Measurements from ENCODE around the gene CRKL. TPM values are rescaled to one million over a fixed set of nuclear protein-coding genes. Genes with fewer than 3 reads are reported as not detected.

Gene CRKL
- total RNA-seq, 1 donor from 2014 or later: 59.6 TPM

GRCh38 chr22:20965104-20965887 is 48.1 kb downstream of the CRKL start:
- peaks cover 8% of the 10 kb centered on the region for H3K4me1 Mint-ChIP-seq (ENCODE audit: low read depth, unreplicated experiment)
- H3K27me3 Mint-ChIP-seq (ENCODE audit: unreplicated experiment): peaks cover 16% of the 10 kb centered on the region
- H3K4me3 Mint-ChIP-seq (ENCODE audit: unreplicated experiment): no peak overlapping the region
- H3K27ac Mint-ChIP-seq (ENCODE audit: unreplicated experiment): no peak overlapping the region
- H3K9me3 Mint-ChIP-seq (ENCODE audit: unreplicated experiment): peaks cover 3% of the 10 kb centered on the region
- H3K36me3 Mint-ChIP-seq (ENCODE audit: unreplicated experiment): no peaks in the 10 kb centered on the region
- TF ChIP-seq, protein P1, sequence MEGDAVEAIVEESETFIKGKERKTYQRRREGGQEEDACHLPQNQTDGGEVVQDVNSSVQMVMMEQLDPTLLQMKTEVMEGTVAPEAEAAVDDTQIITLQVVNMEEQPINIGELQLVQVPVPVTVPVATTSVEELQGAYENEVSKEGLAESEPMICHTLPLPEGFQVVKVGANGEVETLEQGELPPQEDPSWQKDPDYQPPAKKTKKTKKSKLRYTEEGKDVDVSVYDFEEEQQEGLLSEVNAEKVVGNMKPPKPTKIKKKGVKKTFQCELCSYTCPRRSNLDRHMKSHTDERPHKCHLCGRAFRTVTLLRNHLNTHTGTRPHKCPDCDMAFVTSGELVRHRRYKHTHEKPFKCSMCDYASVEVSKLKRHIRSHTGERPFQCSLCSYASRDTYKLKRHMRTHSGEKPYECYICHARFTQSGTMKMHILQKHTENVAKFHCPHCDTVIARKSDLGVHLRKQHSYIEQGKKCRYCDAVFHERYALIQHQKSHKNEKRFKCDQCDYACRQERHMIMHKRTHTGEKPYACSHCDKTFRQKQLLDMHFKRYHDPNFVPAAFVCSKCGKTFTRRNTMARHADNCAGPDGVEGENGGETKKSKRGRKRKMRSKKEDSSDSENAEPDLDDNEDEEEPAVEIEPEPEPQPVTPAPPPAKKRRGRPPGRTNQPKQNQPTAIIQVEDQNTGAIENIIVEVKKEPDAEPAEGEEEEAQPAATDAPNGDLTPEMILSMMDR (IDR thresholded peaks at IDR 0.05; ENCODE audit: partially characterized antibody, unreplicated experiment): no peak
- peak; percentile 14 for DNase-seq

GRCh38 chr22:20965888-20966855 is 49.0 kb downstream of the CRKL start:
- Mint-ChIP-seq H3K27me3 (ENCODE audit: unreplicated experiment) (peaks cover 16% of the 10 kb centered on the region), H3K9me3 (ENCODE audit: unreplicated experiment) (no peaks in the 10 kb centered on the region), H3K4me3 (ENCODE audit: unreplicated experiment) (no peak overlapping the region), H3K4me1 (ENCODE audit: low read depth, unreplicated experiment) (peaks cover 8% of the 10 kb centered on the region), H3K27ac (ENCODE audit: unreplicated experiment) (no peak overlapping the region), H3K36me3 (ENCODE audit: unreplicated experiment) (no peaks in the 10 kb centered on the region)
- no peak for DNase-seq
- TF ChIP-seq, protein P1 (IDR thresholded peaks at IDR 0.05; ENCODE audit: partially characterized antibody, unreplicated experiment): no peak

DNA sequence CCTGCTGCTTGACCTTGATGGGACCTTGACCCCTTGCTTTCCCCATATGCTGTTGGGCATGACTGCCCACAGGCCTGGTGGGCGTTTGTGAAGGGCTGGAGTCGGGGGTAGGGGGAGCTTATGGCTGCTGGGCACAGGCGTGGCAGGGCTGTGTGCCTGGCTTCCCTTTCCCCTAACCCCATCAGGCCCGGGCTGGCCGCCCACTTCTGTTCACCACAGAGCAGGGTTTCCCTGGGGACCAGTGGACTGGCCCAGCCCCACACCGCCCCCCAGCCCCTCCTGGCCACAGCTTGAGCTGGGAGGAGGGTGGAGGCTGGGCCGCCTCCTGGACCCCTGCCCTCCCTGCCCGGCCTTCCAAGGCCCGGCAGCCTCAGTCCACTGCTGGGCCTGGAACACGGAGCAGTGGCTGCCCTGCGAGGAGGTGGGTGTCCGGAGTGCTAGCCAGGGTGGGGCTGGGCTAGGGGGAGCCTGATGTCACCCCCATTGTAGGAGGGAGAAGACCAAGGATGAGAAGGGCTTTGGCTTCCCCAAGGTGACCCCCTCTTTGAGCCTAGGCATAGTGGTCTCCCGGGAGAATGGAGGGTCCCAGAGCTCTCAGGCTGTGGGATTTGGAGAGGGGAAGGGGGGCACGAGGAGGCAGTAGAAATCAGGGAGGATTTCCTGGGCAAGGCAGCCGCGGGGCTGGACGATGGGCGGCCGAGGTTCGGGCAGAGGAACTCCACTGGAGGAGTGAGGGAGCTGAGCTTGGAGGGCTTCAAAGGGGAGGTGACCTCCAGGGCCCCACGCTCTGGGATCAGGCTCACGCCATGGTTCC is 49.9 kb downstream of the CRKL start, which contains the start of gene AIFM3:
Gene AIFM3 (plus strand): TSS at position 373 of the 814 bp plus-strand sequence. CDS start 690 bp downstream, outside the sequence.
- TF ChIP-seq, protein P1 (IDR thresholded peaks at IDR 0.05; ENCODE audit: partially characterized antibody, unreplicated experiment): no peak
- Mint-ChIP-seq H3K9me3 (ENCODE audit: unreplicated experiment) (peaks cover under 1% of the 10 kb centered on the region), H3K36me3 (ENCODE audit: unreplicated experiment) (no peaks in the 10 kb centered on the region), H3K27ac (ENCODE audit: unreplicated experiment) (no peak within 1 kb of the TSS), H3K4me3 (ENCODE audit: unreplicated experiment) (no peak within 1 kb of the TSS), H3K27me3 (ENCODE audit: unreplicated experiment) (peaks cover 16% of the 10 kb centered on the region), H3K4me1 (ENCODE audit: low read depth, unreplicated experiment) (peaks cover 8% of the 10 kb centered on the region)
- DNase-seq: no peak

GRCh38 chr22:20967697-20968211 is 50.5 kb downstream of the CRKL start:
- Mint-ChIP-seq H3K27me3 (ENCODE audit: unreplicated experiment) (peaks cover 16% of the 10 kb centered on the region), H3K27ac (ENCODE audit: unreplicated experiment) (no peak overlapping the region), H3K9me3 (ENCODE audit: unreplicated experiment) (peaks cover 4% of the 10 kb centered on the region), H3K4me1 (ENCODE audit: low read depth, unreplicated experiment) (peaks cover 8% of the 10 kb centered on the region), H3K4me3 (ENCODE audit: unreplicated experiment) (no peak overlapping the region), H3K36me3 (ENCODE audit: unreplicated experiment) (no peaks in the 10 kb centered on the region)
- TF ChIP-seq, protein P1 (IDR thresholded peaks at IDR 0.05; ENCODE audit: partially characterized antibody, unreplicated experiment): no peak
- no peak for DNase-seq
